ENCODE data around the gene TMEM30A. TPM values are rescaled to one million over a fixed set of nuclear protein-coding genes. Genes with fewer than 3 reads are reported as not detected.

TMEM30A gene
- total and polyA plus RNA-seq, 2 of the 13 experiments (the other 11 are each of a cell fraction or from before 2014, with no cell fraction given), result 17.6 to 54.4 TPM

DNA sequence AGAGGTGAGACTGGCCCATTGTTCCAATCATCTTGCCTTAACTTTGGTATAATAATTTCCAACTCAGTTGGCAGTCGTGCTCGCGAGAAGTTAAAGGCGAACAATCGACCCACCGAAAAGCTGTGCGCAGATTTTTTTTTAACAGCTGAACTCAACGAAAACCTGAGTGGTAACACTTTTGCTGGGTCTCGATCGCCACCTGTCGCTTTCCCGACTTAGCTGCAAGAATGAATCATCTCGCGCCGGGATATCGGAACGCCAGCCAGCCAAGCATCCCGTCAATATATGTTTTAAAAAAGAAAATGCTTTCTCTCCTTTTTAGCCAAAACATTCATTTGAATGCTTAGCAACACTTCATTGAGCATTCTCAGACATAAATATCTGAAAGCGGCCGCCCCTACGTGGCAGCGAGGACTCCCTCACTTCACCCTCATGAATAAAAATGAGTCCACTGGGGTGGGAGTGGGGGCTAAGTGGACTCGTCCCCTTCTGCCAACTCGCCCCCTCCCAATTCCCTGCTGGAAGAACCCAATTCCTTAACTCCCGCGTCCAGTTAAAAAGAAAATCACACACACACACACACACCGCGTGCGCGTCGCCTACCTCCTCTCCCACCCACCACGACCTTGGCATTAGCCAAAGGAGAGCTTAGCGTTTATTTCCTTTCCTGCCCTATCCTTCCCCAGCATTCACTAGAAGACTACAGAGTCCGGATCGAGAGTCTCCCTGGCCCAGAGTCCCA, 80.2 kb downstream of the TMEM30A start (continued):
- TF ChIP-seq, protein P1, sequence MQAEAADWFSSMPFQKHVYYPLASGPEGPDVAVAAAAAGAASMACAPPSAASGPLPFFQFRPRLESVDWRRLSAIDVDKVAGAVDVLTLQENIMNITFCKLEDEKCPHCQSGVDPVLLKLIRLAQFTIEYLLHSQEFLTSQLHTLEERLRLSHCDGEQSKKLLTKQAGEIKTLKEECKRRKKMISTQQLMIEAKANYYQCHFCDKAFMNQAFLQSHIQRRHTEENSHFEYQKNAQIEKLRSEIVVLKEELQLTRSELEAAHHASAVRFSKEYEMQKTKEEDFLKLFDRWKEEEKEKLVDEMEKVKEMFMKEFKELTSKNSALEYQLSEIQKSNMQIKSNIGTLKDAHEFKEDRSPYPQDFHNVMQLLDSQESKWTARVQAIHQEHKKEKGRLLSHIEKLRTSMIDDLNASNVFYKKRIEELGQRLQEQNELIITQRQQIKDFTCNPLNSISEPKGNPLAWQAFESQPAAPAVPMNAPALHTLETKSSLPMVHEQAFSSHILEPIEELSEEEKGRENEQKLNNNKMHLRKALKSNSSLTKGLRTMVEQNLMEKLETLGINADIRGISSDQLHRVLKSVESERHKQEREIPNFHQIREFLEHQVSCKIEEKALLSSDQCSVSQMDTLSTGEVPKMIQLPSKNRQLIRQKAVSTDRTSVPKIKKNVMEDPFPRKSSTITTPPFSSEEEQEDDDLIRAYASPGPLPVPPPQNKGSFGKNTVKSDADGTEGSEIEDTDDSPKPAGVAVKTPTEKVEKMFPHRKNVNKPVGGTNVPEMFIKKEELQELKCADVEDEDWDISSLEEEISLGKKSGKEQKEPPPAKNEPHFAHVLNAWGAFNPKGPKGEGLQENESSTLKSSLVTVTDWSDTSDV (CRISPR knock-in tag; IDR thresholded peaks at IDR 0.05), result no peak
- TF ChIP-seq ZNF619 (CRISPR knock-in tag; IDR thresholded peaks at IDR 0.05), result no peak
- TF ChIP-seq ARNT (IDR thresholded peaks at IDR 0.05), result no peak
- TF ChIP-seq PAX8 (CRISPR knock-in tag; IDR thresholded peaks at IDR 0.05; ENCODE audit: borderline replicate concordance), result no peak
- TF ChIP-seq FOSL2 (CRISPR knock-in tag; IDR thresholded peaks at IDR 0.05), result peak; percentile 80
- TF ChIP-seq PRPF4 (IDR thresholded peaks at IDR 0.05; ENCODE audit: low read depth, low read length, poor library complexity, severe bottlenecking), result no peak
- TF ChIP-seq REXO4 (CRISPR knock-in tag; IDR thresholded peaks at IDR 0.05; ENCODE audit: borderline replicate concordance), result no peak
- 0 out of 2 replicates have a peak, but pooled peaks have one; percentile 58 for TF ChIP-seq EZH2 (conservative IDR thresholded peaks at IDR 0.05; ENCODE audit: low read depth, low read length)
- TF ChIP-seq ZNF510 (CRISPR knock-in tag; IDR thresholded peaks at IDR 0.05; ENCODE audit: low read depth), result no peak
- 0 out of 2 replicates have a peak, but pooled peaks have one; percentile 32 for TF ChIP-seq ZNF12 (CRISPR knock-in tag; IDR thresholded peaks at IDR 0.05)
- TF ChIP-seq FLYWCH1 (CRISPR knock-in tag; IDR thresholded peaks at IDR 0.05), result no peak
- TF ChIP-seq ZNF362 (CRISPR knock-in tag; IDR thresholded peaks at IDR 0.05; ENCODE audit: borderline replicate concordance), result peak; percentile 34; the same call in 1 of the 2 replicates
- no peak for TF ChIP-seq ZNF501 (CRISPR knock-in tag; IDR thresholded peaks at IDR 0.05)

All from HepG2 (cell line).